GM10847 (cell line): ENCODE results near the gene UBE2F.
A peak's percentile ranks its signal among the peaks of the same experiment; 100 is the strongest.

Experiments
- POLR2A ChIP-seq: IDR thresholded peaks from 2 replicates; pipeline ENCODE4 v1.6.1; 2011; ENCODE audit not compliant: insufficient read length; ENCODE audit errors: extremely low read depth

Gene UBE2F

DNA sequence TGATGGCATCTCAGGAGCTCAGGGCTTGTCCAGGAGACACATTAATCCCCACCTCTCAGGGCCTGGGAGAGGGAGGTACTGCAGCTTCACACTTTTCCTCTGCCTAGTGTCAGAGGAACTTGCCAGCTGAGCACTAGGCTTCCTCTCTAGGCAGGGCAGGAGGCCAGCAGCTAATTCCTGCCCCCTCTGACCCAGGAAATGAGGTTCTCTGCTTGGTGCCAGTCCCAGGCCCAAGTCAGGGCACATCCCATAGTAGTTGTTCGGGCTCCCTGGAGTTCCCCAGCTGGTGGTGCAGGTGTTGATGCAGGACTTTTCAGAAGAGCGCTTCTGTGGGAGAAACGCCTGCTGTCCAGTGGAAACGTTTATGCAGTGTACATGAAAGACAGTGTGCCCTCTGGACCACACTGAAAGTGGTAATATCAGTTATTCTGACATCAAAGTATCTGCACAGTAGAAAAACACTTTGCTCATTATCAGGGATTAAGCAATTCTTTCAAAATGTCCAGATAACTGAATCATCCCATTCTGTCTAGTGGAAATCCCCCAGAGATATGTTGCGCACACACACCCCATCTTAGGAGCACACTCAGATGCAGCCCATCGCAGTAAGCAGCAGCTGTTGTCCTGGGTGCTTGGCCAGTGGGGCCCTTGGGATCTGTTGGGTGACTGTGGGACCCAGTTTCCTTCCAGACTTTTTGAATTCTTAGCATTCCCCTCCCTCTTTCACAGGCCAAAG is 76.2 kb downstream of the UBE2F start:
- TF ChIP-seq POLR2A = no peak

DNA sequence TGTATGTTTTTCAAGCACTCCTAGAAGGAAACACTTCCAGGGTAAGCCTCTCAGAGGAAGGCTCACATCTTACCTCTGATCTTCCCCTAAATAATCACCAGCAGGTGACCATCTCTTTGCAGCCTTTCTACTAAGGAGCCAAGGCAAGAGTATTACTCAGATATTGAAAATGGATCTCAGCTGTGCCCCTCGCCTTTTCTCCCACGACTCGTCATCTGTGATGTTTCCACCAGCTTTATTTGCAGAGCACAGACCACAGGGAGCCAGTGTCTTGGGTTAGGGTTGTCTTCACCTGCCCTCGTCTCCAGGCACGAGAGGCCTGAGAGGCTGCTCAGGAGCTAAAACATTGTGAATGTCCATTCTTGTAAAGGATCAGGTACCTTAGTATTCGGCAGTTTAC is 77.0 kb downstream of the UBE2F start:
- TF ChIP-seq POLR2A = no peak

DNA sequence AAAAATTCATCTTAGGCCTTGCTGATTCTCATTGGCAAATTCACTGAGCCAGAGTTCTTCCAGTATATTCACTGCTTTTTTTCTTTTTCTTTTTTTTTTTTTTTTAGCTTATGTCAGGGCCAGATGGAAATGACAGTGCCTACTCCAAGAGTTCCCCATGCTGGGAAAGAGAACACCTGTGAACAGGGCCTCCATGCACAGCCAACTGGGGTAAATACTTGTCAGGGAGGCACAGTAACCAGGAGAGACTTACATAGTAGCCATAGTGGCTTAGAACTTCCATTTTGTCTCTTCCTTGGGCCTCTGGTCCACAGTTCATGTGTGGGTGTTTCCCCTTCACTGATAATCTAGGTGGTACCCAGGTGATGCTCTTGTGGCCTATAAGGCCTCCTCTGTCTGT is 78.8 kb downstream of the UBE2F start:
- no peak for TF ChIP-seq POLR2A

DNA sequence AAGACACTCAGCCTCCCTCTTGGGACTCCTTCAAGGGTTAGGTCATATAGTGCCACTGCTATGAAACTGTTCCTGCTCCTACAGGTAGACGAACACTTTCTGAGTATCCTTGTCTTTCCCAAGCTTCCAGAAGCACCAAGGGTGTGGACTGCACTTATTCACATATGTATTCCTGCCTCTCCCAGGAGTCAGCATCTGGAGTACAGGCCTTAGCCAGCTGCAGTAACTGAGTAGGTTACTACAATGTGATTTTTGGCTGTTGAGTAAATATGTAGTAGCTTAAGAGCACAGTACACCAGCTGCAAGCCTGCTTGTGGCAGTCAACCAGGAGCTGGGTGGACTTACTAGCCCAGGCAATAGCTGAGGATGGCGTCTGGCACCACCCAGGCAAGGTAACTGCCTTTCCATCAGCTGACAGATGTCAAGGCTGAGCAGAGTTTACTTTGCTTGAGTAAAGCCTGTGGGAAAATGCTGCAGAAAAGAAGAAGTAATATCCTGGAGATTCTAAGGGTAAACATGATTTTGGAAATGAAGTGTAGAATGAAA is 80.0 kb downstream of the UBE2F start:
- TF ChIP-seq POLR2A = no peak

DNA sequence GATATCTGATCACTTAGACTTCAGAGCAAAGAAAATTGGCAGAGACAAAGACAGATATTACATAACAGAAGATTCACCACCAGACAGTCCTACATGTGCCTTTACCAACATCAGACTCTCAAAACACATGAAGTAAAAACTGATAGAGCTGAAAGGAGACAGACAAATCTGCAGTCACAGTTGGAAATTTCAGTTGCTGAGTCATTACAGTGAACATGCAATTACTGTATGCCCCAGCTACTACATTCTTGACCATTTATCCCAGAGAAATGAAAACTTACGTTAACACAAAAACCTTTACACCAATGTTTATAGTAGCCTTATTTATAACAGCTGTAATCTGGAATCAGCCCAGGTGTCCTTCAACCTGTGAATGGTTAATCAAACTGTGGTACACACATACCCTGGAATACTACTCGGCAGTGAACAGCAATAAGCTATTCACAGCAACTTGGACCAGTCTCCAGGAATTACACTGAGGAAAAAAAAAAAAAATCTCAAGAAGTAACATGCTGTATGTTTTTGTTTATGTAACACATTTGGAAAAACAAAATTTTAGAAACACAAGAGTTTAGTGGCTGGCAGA is 86.5 kb downstream of the UBE2F start:
- no peak for TF ChIP-seq POLR2A

DNA sequence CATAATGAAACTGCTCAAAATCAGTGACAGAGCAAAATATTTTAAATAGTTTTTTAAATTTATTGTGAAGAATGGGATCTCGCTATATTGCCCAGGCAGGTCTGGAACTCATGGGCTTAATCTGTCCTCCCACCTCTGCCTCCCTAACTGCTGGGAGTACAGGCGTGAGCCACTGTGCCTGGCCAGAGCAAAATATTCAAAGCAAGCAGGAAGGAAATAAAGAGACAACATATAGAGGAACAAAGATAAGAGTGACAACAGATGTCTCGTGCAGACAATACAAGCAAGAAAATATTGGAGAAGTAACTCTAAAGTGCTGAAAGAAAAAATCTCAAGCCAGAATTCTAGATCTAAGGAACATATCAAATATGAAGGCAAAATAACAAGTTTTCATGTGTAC is 89.0 kb downstream of the UBE2F start:
- no peak for TF ChIP-seq POLR2A

DNA sequence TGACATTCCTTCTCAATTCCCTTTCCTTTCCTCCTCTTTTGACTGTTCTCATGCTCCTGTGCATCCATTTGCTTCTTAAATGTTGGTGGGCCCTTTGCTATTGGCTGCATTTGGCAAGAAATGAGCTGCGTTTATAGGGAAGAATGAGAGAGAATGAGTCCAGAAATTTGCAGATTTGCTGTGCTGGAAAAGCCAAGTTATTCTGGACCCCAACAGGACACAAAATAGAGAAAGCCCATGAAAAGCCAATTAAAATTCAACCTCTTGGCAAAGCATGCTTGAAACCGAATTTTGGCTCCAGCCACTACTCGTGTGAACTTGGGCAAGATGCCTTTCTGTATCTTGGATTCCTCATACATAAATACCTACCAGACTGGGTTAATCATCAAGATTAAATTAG is 92.7 kb downstream of the UBE2F start:
- TF ChIP-seq POLR2A = no peak

DNA sequence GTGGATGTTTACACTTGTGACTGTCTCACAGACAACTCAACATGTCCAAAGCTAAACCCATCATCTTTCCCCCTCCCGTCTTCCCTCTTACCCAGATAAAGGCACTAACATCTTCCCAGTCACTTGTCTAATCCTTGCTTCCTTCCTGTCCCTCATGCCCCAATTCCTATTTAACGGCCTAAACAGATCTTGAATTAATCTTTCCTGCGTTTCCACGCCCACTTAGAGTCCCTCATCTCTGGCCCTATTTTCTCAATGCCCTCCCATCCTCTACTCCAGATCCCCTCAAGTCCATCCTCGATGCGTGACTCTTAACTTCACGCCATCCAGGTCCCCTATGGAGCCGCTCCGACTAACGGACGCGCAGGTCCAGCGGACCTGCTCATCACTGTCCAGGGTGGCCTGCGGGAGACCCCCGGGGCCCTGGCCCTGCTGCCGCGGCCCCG is 93.3 kb downstream of the UBE2F start:
- no peak for TF ChIP-seq POLR2A

DNA sequence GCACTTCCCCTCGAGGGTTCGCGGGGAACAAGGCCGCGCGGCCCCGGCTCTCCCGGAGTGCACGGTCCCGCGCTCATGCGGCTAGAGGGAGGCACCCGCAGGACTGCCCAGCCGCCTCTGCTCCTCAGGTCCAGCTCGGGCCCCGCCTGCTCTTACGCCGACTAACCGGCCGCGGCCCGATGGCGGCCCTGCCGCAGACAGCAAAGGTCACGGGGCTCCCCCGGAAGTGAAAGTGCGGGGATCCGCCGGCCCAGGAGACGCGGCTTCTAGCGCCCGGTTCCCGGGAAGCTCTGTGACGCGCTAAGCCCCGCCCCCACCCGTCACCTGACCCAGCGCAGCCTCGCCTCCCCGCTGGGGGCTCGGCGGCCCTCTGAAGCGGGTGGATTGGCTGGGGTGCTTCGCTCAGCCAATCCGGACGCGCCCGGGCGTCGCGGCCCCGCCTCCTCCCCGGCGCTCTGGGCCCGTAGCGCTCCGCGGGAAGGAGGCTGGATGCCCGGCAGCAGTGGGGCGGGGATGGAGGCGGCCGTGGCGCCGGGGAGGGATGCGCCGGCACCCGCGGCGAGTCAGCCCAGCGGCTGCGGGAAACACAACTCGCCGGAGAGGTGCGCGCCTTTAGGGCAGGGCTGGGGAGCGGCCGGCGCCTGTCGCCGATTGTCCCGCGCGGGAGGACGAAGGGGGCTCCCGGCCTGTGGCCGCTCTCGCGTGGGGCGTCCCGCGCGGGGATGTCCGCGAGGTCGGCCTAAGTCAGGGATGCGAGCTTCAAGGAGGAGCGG is 93.9 kb downstream of the UBE2F start, which contains the start of gene SCLY:
TSS of gene SCLY (plus strand) at position 460 of the 773 bp plus-strand sequence. CDS start at position 514, 54 bp downstream.
- peak; percentile 71 for TF ChIP-seq POLR2A

DNA sequence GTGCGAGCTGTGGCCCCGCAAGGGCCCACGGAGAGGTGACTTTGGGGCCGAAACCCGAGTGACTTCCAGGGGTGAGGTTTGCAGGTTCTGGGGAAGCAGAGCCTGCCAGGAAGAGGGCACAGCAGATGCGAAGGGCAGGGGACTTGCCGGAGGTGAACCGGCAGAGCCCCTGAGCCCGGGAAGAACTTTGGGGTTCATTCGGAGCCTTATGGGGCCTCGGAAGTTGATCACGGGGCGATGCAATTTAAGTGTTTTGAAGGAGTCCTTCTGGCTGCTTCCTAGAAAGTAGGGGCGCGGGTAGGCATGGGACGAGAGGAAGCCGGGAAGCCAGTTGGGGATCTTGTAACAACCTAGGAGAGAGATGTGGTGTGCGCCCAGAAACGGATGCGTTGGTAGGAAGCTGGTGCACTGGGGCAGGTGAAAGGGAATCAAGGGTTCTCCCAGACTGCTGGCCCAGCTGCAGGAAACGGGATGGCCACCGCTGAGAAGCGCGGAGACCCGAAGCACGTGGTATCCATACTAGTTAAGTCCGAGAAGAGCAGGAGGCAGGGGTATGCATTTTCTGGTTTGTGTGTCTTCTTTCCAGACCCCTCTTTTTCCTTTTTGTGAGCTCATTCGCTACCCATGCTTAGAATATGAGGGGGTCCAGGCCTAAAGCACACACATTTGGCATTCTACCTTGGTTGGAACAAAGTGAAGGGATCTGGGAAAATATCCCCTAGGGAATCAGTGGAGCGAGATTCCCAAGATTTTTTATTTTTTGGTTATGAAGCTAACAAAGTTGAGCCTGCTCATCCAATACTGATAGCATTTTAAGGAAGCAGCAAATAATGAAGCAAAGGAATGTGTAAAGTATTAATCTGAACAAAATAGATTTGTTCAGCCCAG is 94.7 kb downstream of the UBE2F start:
- no peak for TF ChIP-seq POLR2A

DNA sequence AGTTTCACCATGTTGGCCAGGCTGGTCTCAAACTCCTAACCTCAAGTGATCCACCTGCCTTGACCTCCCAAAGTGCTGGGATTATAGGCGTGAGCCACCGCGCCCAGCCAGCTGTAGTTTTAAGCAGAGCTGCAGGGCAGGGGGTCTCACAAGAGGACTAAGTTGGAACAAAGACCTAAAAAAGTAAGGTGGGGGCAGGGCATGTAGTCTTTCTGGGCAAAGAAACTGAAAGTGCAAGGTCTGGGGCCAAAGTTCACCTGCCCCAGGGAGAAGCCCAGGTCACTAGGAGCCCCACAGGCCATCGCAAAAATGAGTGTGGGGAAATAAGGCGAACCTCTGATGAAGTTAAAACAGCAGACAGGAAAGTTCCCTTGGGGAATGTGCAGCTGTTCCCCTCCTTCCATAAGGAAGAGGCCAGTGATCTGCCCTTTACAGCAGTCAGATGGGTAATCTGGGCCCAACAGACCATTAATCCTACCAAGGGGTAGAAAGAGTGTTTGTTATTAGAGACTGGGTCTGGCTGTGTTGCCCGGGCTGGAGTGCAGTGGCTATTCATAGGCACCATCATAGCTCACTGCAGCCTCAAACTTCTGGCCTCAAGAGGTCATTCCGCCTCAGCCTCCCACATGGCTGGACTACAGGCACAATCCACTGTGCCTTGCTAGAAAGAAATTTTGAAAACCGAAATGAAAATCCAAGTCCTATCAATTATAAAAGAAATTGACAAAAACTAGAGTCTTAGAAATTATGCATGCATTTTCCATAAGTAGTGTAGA is 96.8 kb downstream of the UBE2F start:
- TF ChIP-seq POLR2A = no peak

DNA sequence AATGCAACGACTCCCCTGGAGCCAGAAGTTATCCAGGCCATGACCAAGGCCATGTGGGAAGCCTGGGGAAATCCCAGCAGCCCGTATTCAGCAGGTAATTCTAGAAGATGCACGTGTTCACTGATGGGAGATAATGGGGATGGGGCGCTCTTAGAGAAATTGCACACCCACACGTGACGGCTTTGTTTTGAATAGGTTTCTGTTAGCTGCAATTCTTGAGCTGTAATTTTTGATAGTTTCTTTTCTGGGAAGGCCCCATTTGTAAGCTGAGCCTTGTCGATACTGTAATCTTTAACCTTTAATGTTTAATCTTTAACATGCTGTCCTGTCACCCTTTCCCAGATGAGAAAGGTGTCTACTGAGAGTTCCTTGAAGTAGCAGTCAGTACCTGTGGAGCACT is 97.6 kb downstream of the UBE2F start:
- no peak for TF ChIP-seq POLR2A

DNA sequence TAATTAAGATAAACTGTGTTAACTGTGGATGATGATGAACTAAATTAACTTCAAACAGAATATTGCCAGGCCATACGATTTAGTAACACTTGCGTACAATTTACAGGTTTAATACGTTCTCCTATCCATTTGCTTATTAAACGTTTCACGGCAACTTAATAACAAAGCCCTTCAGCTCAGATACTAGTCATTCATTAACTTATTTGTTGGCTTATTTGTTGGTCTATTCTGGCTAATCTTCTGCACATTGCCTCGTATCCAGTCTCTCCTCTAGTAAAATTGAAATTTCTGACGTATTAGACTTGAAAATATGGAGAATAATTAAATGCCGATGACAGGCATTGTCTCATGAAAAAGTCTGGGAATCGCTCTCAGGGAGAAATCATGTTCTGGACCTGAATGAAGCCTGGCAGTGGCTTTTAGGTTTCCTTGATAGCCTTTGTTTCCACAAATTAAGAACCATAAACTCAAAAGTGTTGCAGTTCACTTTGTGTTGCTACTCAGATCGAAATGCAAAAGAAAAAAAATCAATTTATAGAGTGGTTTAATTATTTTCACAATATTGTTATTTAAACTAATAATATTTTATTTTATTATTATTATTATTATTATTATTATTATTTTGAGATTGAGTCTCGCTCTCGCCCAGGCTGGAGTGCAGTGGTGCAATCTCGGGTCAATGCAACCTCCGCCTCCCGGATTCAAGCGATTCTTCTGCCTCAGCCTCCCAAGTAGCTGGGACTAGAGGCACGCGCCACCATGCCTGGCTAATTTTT is 98.4 kb downstream of the UBE2F start:
- no peak for TF ChIP-seq POLR2A
